22Rv1 (cell line): ENCODE data around the gene CCDC34.

ENCODE experiments used
- ZFX ChIP-seq: fragments of 450-650 bp; IDR thresholded peaks from 2 replicates; pipeline ENCODE4 v1.6.1; 2017; ENCODE audit warnings: antibody characterized with exemption, borderline replicate concordance
- TF ChIP-seq, protein P1 (sequence below): fragments of 450-650 bp; IDR thresholded peaks from 2 replicates; pipeline ENCODE4 v1.5.1; 2017; ENCODE audit warnings: mild to moderate bottlenecking

- TF ChIP-seq, protein P1, sequence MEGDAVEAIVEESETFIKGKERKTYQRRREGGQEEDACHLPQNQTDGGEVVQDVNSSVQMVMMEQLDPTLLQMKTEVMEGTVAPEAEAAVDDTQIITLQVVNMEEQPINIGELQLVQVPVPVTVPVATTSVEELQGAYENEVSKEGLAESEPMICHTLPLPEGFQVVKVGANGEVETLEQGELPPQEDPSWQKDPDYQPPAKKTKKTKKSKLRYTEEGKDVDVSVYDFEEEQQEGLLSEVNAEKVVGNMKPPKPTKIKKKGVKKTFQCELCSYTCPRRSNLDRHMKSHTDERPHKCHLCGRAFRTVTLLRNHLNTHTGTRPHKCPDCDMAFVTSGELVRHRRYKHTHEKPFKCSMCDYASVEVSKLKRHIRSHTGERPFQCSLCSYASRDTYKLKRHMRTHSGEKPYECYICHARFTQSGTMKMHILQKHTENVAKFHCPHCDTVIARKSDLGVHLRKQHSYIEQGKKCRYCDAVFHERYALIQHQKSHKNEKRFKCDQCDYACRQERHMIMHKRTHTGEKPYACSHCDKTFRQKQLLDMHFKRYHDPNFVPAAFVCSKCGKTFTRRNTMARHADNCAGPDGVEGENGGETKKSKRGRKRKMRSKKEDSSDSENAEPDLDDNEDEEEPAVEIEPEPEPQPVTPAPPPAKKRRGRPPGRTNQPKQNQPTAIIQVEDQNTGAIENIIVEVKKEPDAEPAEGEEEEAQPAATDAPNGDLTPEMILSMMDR, result no peak
- TF ChIP-seq ZFX, result no peak
These were observed 7.4 kb upstream of the CCDC34 start for GRCh38 chr11:27370374-27370773.
